GM21381 (cell line): ENCODE data around the gene MAP1A.

Experiments
- ATAC-seq: cut with Tn5 transposase; IDR thresholded peaks from one replicate; pipeline ENCODE4 v1.9.1; 2021; ENCODE audit warnings: mild to moderate bottlenecking, moderate library complexity; ENCODE audit not compliant: unreplicated experiment

The MAP1A gene

GRCh38 chr15:43510200-43511011, 7.0 kb upstream of the MAP1A start:
- peak; percentile 98 for ATAC-seq

- ATAC-seq: peak; percentile 4
Measured at GRCh38 chr15:43511012-43511885, 6.2 kb upstream of the MAP1A start.

- no peak for ATAC-seq
Measured at GRCh38 chr15:43513550-43513949, 3.9 kb upstream of the MAP1A start.

GRCh38 chr15:43514241-43515057, 3.0 kb upstream of the MAP1A start:
- no peak for ATAC-seq

- no peak for ATAC-seq
Measured at GRCh38 chr15:43515741-43516140, 1.7 kb upstream of the MAP1A start.

GRCh38 chr15:43516185-43516584, 1.2 kb upstream of the MAP1A start:
- ATAC-seq: no peak

GRCh38 chr15:43516801-43517353, 531 bp upstream of the MAP1A start:
- no peak for ATAC-seq

GRCh38 chr15:43518197-43518761, 871 bp downstream of the MAP1A start:
- ATAC-seq: no peak

GRCh38 chr15:43519196-43519595, 1.8 kb downstream of the MAP1A start:
- ATAC-seq: no peak

- no peak for ATAC-seq
Measured at GRCh38 chr15:43520138-43520537, 2.7 kb downstream of the MAP1A start.

- ATAC-seq: no peak
Measured at GRCh38 chr15:43521419-43521818, 4.0 kb downstream of the MAP1A start.

- no peak for ATAC-seq
Measured at GRCh38 chr15:43522247-43522646, 4.8 kb downstream of the MAP1A start.

GRCh38 chr15:43523646-43524045, 6.2 kb downstream of the MAP1A start:
- no peak for ATAC-seq

GRCh38 chr15:43524254-43524845, 6.9 kb downstream of the MAP1A start:
- ATAC-seq: no peak

GRCh38 chr15:43525131-43525530, 7.7 kb downstream of the MAP1A start:
- ATAC-seq: no peak

- no peak for ATAC-seq
Measured at GRCh38 chr15:43526261-43526930, 9.0 kb downstream of the MAP1A start.

- no peak for ATAC-seq
Measured at GRCh38 chr15:43527016-43527801, 9.8 kb downstream of the MAP1A start.

- ATAC-seq: no peak
Measured at GRCh38 chr15:43527802-43528541, 10.6 kb downstream of the MAP1A start.
